Bone marrow (tissue), 2 donors: ENCODE data around the gene HNRNPUL2.
"Not testable (repeated sequence)": the region's sequence is repeated elsewhere in the genome, so short reads cannot be mapped to it uniquely, and the experiment has no call there.

Source experiments
- DNase-seq, 2 donors: peaks; one replicate each; lab custom pipeline; 2025; lab: John Stamatoyannopoulos, UW

HNRNPUL2 gene

DNA sequence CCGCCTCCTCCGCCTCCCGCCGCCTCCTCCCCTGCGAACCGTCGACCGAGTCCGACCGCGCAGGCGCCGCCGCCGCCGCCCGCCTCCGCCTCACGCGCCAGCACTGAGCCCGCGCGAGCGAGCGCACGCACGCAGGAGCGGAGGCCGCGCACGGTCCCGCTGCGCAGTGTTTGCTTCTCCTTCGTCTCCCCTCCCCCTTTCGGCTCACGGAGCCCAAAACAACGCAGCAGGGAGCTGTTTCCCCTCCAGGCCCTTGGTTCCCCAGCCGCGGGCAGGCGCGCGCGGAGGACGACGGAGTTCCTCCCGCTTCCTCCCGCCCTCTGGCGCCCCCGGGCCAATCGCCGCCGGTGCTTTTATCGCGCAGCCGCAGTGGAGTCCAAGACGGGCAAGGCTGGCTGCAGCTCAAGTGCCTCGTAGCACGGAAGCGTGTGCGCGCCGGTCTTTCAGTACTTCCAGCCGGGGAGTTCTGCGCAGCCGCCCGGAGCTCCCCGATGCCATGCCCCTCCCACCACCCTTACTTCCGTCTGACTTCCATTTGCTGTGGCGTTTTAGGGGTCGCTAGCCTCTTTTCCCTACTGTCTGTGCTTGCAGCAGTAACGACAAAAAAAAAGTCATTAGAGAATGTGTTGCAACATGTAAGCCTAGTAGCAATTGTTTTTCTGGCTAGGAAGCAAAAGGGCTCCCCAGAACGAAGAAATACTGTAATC, at the start of gene HNRNPUL2:
Gene HNRNPUL2, minus strand, starts transcription at position 293 of the 707 bp plus-strand sequence. CDS start 301 bp downstream, outside the sequence.
- peak; percentile 98 to 99 for DNase-seq

DNA sequence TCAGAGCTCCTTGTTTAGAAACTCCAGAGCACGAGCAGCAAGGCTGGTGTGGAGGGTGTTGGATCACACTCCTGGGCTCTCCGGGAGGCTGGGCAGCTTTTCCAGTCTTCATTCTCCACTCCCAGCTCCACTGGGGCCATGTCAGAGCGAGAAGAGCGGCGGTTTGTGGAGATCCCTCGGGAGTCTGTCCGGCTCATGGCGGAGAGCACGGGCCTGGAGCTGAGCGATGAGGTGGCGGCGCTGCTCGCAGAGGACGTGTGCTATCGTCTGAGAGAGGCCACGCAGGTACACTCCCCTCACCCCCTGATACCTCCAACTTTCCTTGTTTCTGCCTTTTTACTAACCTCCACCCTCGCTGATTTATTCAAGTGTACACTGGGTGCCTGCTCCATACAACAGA, 48.4 kb upstream of the HNRNPUL2 start:
- no peak for DNase-seq

DNA sequence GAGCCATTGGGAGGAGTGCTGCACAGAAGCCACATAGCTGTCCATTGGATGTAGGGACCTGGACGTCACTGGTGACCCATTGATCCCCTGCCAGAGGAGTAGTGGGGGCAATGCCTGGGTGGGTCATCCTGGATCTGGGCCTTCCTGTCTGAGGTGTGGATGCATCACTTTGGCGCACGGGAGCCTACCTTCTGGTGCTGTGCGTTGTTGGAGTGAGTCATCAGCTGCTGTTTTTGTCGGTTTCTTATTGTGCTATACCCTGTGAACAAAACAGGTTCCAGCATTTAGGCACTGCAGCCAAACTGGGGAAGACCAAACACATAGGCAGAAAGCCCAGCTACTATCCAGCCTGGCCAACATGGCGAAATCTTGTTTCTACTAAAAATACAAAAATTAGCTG, 47.1 kb upstream of the HNRNPUL2 start:
- no peak for DNase-seq

DNA sequence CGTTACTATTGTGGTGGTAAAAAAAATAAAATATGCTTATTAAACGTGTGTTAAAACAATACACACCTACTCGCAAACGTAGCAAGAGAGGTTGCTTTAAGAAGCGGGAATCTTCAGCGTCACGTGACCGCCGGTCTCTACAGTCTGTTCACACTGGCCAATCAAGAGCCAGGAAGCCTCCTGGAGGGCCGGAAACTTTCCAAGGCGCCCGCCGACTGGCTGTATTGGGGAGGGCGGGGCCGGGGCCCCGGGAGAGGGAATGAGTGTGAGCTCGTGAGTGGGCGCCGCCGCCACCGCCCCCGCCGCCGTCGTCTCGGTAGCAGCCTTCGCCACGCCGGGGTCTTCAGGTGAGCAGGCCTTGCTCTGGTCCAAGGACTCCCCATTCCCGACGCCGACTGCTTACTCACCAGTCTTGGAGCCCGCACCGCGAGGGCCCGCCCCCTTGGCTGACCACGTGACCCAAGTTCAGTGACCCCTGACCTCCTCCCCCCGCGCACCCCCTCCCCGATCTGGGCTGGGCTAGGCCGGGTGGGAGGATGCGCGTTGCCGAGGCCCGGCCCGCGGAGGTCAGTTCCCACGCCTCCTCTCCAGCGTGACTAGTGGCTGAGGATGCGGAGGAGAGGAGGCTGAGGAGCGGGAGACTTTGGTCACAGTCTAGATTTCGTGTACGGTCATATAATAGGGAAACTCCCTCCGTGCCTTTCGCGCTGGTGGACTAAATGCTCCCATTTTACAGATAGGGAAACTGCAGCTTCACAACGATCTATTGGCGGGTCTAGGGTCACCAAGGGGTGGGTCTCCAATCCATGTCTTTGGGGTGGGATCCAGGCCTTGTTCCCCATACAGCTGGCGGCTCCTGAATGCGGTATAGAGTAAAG, 44.1 kb upstream of the HNRNPUL2 start, which contains the start of gene TAF6L:
Gene TAF6L, plus strand, starts transcription at position 253 of the 878 bp plus-strand sequence. CDS start 4,388 bp downstream, outside the sequence.
- peak; percentile 84 to 94 for DNase-seq

DNA sequence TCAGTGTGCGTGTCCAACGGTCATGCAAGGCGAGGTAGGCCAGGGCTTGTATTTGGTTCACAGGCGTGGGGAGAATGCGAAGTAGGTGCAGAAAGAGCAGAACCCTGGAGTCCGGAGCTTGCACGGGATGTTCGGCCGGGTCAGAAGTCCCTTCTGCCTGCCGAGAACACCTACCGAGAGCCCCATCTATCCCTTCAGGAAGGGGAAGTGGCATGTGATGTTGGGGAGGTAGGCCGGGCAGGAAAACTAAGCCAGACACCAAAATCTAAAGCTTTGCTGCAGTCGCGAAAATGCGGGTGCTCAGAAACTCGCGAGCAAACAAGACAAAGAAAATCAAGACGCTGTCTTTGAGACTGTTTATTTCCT, 43.5 kb upstream of the HNRNPUL2 start:
- DNase-seq, result peak in 1 of 2 donors; percentile 20

DNA sequence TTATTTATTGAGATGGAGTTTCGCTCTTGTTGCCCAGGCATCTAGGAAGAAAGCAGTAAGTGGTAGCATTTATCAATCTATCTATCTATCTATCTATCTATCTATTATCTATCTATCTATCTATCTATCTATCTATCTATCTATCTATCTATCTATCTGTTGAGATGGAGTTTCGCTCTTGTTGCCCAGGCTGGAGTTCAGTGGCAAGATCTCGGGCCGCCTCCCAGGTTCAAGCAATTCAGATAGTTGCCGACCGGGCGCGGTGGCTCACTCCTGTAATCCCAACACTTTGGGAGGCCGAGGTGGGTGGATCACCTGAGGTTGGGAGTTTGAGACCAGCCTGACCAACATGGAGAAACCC, 33.6 kb upstream of the HNRNPUL2 start:
- DNase-seq, result not testable (repeated sequence)

DNA sequence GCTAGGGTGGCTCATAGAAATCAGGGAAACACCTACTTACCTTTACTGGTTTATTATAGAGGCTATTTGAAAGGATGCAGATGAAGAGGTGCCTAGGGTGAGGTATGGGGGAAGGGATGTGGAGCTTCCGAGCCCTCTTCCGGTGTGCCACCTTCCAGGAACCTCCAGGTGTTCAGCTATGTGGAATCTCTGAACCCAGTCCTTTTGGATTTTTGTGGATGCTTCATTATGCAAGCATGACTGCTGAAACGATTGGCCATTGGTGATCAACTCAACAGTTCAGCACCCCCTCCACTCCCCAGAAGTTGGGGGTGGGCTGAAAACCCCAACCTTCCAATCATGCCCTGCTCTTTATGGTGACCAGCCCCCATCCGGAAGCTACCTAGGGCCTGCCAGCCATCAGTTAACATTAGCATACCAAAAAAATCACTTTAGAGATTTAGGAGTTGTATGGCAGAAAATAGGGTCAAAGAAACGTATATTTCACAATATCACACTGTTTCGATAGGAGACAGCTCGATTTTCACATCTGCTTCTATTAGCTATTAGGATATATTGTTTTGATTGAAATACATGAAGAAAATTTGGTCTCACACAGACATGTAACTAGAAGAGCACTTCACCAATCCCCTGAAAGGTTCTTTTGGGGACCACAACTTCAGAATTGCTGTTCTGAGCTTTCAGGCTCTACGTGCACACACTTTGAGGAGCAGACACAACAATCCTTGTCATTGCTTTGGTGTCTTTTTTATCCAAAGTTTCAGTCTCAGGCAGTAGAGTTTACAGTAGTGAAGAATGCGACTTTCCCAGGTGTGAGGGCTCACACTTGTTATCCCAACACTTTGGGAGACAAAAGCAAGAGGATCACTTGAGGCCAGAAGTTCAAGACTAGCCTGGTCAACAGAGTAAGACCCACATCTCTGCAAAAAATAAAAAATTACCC, 30.9 kb upstream of the HNRNPUL2 start:
- DNase-seq, result no peak

DNA sequence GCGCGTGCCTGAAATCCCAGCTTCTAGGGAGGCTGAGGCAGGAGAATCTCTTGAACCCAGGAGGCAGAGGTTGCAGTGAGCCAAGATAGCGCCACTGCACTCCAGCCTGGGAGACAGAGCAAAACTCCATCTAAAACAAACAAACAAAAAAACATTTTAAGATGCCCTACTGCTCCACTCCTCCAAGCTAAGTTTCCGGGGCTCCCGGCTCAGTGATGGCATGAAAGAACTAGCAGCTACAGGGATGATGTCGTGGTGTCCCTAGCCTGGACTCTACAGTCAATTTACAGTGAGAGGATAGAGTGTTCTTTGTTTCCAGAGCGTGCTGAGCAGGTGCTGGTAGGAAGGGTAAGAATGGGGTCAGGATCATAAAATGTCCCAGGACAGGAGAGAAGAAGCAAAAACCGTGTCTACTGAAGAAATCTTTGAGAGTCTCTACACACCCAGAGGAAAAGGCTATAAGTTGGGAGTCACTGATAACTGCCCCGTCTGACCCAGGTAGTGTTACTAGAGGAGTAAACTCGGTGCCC, 27.9 kb upstream of the HNRNPUL2 start:
- DNase-seq, result no peak

DNA sequence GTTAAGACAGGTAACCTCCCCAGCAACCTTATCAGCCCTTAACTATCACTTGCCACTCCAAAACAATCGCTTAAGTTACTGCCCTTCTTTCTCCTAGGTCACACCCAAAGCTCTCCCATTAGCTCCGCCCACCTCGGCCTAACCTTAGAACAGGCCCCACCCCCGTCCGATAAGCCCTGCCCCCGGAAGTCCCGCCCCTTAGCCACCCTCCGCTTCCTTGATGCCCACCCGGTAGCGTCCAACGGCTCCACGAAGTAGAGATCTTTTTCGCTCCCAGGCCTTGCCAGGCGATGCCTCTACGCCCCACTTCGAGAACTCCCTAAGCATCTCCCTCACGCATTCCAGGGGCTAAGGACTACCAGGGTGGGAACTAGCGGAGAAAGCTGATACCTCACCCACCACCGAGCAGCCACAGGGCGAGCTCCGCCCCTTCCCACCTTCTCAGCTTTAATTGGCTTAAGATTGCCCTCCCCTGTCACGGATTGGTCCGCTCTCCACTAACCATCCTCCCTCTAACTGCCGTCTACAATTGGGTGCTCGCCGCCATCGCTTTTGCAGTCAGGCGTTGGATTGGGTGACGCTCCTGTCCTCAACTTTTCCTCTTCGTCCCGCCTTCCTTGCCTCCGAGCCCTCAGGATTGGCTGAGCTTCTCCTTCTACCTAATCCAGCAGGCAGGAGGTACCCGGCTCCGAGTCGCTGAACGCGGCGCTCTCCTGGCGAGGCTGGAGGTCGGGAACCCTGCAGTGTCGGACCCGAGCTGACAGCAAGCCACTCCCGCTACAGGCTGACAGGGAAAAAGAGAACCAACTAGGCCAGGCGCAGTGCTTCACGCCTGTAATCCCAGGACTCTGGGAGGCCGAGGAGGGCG, 26.7 kb upstream of the HNRNPUL2 start, which contains the start of gene ZBTB3:
Gene ZBTB3, minus strand, starts transcription at position 425 of the 868 bp plus-strand sequence. CDS start 496 bp downstream, outside the sequence.
- peak; percentile 97 to 100 for DNase-seq

DNA sequence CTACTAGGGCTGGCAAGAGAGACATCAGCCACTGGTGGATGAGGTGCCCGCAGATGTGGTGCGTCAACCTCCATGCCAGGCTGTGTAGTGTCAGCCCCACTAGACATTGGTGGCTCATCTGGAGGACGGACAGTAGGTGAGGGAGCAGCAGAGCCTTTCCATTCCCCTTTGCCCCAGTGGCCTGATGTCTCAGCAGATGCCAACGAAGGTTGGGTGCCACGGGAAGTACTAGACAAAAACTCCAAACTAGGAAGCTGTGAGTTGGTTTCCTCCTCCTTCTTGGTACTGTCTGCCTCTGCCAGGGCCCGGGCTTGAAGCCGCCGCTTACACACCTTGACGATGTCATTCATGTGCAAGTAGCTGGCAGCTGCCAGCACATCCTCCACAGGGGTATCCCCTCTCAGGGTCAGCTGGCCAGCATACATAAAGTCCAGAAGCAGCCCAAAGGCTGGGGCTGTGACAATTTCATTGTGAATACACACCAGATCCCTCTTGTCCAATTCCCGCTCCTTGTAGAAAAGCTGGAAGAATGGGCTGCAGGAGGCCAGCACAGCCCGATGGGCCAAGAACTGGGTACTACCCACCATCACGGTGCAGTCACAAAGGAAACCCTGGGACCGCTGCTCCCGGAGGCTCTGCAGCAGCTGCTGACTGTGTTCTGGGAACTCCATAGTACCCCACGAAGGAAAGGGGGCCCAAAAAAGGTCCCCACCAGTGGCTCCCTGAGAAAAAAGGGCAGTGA, 25.9 kb upstream of the HNRNPUL2 start:
- no peak for DNase-seq

DNA sequence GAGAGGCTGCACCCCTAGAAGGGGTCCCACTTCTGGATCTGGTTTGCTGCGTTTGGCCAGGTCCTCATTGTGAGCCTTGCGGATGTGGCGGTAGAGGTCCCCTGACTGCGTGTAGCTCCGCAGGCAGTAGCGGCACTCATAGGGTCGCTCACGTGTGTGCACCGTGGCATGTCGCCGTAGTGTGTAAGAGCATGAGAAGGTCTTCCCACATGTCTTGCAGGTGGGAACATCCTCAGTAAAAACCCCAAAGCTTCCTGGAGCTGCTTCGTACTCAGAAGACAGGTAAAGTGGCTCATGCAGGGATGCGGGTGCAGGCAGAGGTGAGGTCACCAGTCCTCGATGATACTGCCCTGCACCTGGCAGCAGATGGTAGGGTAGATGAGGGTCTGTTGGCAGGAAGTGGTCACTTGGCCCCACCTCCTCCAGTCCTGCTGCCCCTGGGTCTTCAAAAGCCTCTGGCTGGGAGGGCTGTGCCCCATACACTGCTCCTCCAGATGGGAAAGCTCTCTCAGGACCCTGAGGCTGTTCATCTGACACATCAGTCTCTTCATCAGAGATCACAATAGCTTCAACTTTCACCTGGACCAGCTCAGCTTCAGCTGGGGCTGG, 25.0 kb upstream of the HNRNPUL2 start:
- DNase-seq, result no peak

DNA sequence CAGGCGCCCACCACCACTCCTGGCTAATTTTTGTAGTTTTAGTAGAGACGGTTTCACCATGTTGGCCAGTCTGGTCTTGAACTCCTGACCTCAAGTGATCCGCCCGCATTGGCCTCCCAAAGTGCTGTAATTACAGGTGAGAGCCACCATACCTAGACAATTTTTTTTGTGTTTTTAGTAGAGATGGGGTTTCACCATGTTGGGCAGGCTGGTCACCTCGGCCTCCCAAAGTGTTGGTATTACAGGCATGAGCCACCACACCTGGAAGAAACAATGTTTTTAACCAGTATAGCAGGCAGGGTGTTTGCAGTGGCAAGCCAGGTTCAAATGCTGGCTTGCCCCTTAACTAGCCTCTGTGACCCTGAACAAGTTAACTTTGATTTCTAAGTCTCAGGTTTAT, 22.7 kb upstream of the HNRNPUL2 start:
- not testable (repeated sequence) for DNase-seq

DNA sequence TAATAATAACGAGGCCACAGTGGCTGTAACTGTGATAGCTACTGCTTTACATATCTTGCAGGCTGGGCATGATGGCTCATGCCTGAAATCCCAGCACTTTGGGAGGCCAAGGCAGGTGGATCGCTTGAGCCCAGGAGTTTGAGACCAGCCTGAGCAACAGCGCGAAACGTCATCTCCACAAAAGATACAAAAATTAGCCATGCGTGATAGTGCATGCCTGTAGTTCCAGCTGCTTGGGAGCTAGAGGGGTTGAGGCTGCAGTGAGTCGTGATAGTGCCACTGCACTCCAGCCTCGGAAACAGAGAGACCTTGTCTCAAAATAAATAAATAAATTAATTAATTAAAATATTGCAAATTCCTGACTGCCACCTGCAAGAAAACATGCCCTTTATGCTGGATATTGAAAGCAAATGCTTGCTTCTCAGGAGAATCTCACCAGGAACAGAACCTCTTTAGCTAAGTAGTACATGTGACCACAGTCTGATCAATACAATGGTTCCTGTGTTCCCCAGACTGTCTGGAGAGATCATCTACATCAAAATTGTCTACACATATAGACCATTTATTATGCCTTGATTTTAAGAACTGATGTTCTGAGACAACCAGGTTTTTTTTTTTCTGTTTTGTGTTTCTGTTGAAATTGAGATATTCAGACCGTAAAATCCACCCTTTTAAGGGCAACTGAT, 20.4 kb upstream of the HNRNPUL2 start:
- DNase-seq, result no peak

DNA sequence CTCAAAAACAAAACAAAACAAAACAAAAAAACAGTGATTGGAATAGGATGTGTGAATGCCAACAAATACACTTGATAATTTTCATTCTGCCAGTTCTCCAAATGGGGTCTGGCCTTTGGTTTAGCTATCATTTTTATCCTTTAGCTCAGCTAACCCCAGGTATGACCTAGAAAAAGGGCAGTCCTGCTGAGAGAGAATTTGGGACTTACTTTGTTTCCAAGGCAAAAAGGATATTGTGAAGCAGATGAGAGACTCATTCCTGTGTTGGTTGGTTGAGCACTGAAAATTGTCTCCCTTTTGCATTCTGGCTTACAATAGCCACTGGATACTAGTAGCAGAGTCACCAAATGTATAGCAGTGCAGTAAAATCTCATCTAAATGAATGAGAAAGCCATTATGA, 9.9 kb upstream of the HNRNPUL2 start:
- DNase-seq, result no peak

DNA sequence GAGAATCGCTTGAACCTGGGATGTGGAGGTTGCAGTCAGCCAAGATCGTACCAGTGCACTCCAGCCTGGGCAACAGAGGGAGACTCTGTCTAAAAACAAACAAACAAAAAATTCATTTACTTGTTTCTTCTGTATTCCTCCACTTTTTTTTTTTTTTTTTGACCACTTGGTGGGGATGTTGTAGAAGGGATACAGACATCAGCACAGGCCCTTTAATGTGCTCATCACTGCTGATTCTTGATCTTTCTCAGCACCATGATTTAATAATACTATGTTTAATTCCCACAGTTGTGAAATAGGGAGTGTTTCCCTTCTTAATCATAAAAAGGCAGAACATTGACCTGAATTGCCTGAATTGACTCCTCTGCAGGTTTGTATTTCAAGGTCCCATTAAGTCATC, 5.6 kb upstream of the HNRNPUL2 start:
- no peak for DNase-seq

DNA sequence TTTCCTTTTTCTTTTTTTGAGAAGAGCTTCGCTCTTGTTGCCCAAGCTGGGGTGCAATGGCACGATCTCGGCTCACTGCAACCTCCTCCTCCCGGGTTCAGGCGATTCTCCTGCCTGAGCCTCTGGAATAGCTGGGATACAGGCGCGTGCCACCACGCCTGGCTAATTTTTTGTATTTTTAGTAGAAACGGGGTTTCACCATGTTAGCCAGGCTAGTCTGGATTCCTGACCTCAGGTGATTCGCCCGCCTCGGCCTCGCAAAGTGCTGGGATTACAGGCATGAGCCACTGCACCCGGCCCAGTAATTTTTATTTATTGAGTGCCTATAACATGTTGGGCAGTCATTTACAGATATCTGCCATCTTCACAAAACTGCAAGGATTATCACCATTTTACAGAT, 2.8 kb upstream of the HNRNPUL2 start:
- not testable (repeated sequence) for DNase-seq

DNA sequence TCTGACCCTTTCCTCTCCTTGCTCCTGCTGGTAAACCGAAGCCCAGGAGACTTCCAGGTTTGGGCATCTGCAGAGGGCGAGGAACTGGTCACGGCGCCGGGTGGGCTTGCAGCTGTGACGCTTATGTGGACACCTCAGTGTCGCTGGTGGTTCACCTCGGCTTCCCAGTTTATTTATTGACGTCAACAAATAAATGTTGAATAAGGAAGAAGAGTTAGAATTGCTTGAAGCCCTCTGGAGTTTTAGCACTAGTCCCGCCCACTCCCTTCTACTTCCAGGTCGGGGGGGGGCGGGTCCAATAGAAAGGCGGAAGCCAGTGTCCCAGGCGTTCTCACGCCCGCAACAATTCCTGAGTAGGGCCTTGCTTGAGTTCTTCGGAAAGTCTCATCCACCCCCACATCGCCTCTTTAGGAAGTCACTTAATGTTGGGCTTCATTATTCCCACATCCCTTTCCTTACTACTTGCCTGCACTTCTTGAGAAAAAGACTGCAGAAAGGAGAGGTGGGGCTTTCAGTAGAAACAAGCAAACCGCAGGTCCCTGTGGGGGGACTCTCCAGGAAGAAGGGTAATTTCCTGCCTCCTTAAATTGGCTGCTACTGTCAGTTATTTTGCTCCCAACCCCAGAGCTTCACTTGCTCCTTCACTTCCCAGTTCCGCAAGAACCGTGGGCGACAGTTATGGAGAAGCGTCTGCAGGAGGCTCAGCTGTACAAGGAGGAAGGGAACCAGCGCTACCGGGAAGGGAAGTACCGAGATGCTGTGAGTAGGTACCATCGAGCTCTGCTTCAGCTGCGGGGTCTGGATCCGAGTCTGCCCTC, 1.1 kb upstream of the HNRNPUL2 start, which contains the start of gene TTC9C:
Gene TTC9C, plus strand, starts transcription at position 316 of the 818 bp plus-strand sequence. Its CDS starts 363 bp downstream, at position 679.
- peak; percentile 79 to 89 for DNase-seq

DNA sequence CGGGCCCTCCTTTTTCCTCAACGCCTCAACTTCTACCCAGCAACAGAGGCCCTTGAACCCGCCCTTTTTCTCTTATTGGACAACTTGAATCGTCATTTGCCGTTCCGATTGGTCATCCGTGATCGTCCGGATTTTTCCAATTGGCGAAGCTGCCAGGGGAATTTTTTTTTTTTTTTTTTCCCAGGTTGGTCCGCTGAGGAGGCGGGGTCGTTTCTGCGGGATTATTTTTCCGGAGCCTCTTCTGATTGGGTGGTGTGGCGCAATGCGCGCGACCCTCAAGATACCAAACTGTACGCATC, 564 bp upstream of the HNRNPUL2 start:
- peak in 1 of 2 donors; percentile 97 for DNase-seq
